PFSK-1 (cell line): ENCODE results near the gene MSH5.
A peak's percentile ranks its signal among the peaks of the same experiment; 100 is the strongest.

ENCODE experiments used
- POLR2AphosphoS5 ChIP-seq: IDR thresholded peaks from 2 replicates; pipeline ENCODE4 v1.6.1; 2012; ENCODE audit warnings: low read depth, mild to moderate bottlenecking, control low read depth, low read length, moderate library complexity
- REST ChIP-seq, 2 experiments: IDR thresholded peaks; 2 replicates each; pipeline versions ENCODE4 v1.6.1 to v1.8.0; 2011 to 2012; ENCODE audit warnings: low read depth in 2 of 2, low read length in 2 of 2, control low read depth in 1 of 2, inconsistent platforms in 1 of 2, mild to moderate bottlenecking in 1 of 2, moderate library complexity in 1 of 2; ENCODE audit not compliant: insufficient read depth in 1 of 2
- TAF1 ChIP-seq: IDR thresholded peaks from 2 replicates; pipeline ENCODE4 v1.6.1; 2012; ENCODE audit warnings: low read length, control low read depth, borderline replicate concordance; ENCODE audit not compliant: insufficient read depth

GRCh38 chr6:31794866-31795615, 55.2 kb downstream of the MSH5 start:
- 0 out of 2 replicates have a peak, but pooled peaks have one; percentile 3 for TF ChIP-seq TAF1
- no peak for TF ChIP-seq REST (IDR thresholded peaks at IDR 0.05; ENCODE audit: insufficient read depth in 1 of 2, low read depth in 2 of 2, low read length in 2 of 2)
- no peak for TF ChIP-seq POLR2AphosphoS5
